ENCODE data around the gene KIF1B.
A peak's percentile ranks its signal among the peaks of the same experiment; 100 is the strongest.

GRCh38 chr1:10338047-10338446 lies 127.7 kb downstream of the KIF1B start:
- peak; percentile 58 to 78 (median 66) for TF ChIP-seq CTCF (IDR thresholded peaks at IDR 0.05)
- no peak for TF ChIP-seq POLR2A (IDR thresholded peaks at IDR 0.05)

Data from gastroesophageal sphincter (tissue), 3 donors.